GM12878 (cell line): ENCODE measurements around the gene NES. TPM values are rescaled to one million over a fixed set of nuclear protein-coding genes. Genes with fewer than 3 reads are reported as not detected.

ENCODE experiments used
- ATAC-seq: fragments of 200-7000 bp; cut with Tn5 transposase; 3 replicates; pipeline ENCODE4 v1.9.1; 2020; ENCODE audit warnings: mild to moderate bottlenecking, moderate library complexity
- BruUV-seq: library from RNA; stranded (reverse); fragments of 400-500 nt; replicated peaks from 2 replicates; lab custom pipeline; 2021; lab: Mats Ljungman, UMichigan
- CTCF ChIA-PET: fragments of 300-600 bp; sonication (Branson Sonifier 250); formaldehyde crosslinking; extraction: SDS; loops from one replicate; lab custom pipeline; 2021; ENCODE audit warnings: inconsistent platforms; lab: Yijun Ruan, JAX
- POLR2A ChIA-PET: fragments of 350-600 bp; formaldehyde crosslinking; extraction: SDS; loops from one replicate; lab custom pipeline; 2021; ENCODE audit warnings: inconsistent platforms; lab: Charles Lee
- RAD21 ChIA-PET: fragments of 300-600 bp; sonication (Branson Sonifier 250); formaldehyde crosslinking; loops from one replicate; lab custom pipeline; 2023; ENCODE audit warnings: antibody characterized with exemption; ENCODE audit not compliant: unreplicated experiment; lab: Charles Lee
- SMC1A ChIA-PET: fragments of 300-600 bp; sonication (Branson Sonifier 250); formaldehyde crosslinking; loops from one replicate; lab custom pipeline; 2023; ENCODE audit not compliant: unreplicated experiment, uncharacterized antibody; lab: Charles Lee
- DNase-seq: peaks from one replicate; pipeline ENCODE4 v3.0.0-alpha.2; 2011; ENCODE audit warnings: low read depth, low spot score
- FAIRE-seq: peaks from 3 replicates; lab custom pipeline; 2011; peaks lifted over from hg19 to GRCh38; lab: Jason Lieb, UNC
- H2AFZ ChIP-seq: 2 replicates; pipeline ENCODE4 v1.6.0; 2011; ENCODE audit warnings: low read depth, low read length, control low read depth; ENCODE audit not compliant: control insufficient read depth
- H3K27ac ChIP-seq: 2 replicates; pipeline ENCODE4 v1.5.1; 2011; ENCODE audit warnings: control low read depth; ENCODE audit not compliant: control insufficient read depth, insufficient read depth
- H3K27me3 ChIP-seq, 2 experiments: replicated peaks in 1 of 2; 2 replicates each; pipeline versions ENCODE4 v1.6.0 to v1.6.1; 2011; ENCODE audit warnings: low read length in 1 of 2; ENCODE audit not compliant: control insufficient read depth in 2 of 2, insufficient read depth in 2 of 2
- H3K36me3 ChIP-seq, 2 experiments: 2 replicates each; pipeline ENCODE4 v1.5.1; 2011; ENCODE audit warnings: low read length in 1 of 2; ENCODE audit not compliant: control insufficient read depth in 2 of 2, insufficient read depth in 2 of 2
- H3K4me1 ChIP-seq: 2 replicates; pipeline ENCODE4 v1.6.1; 2011; ENCODE audit warnings: mild to moderate bottlenecking, low read length, moderate library complexity, mixed read lengths; ENCODE audit not compliant: control insufficient read depth, insufficient read depth
- H3K4me2 ChIP-seq: 2 replicates; pipeline ENCODE4 v1.6.0; 2011; ENCODE audit warnings: control low read depth; ENCODE audit not compliant: control insufficient read depth, insufficient read depth
- H3K4me3 ChIP-seq: fragments of 200-600 bp; sonication (generic); 2 replicates; pipeline ENCODE4 v1.5.1; 2016
- H3K79me2 ChIP-seq: 2 replicates; pipeline ENCODE4 v1.6.0; 2011; ENCODE audit warnings: low read length; ENCODE audit not compliant: control insufficient read depth, insufficient read depth
- H3K9ac ChIP-seq: 2 replicates; pipeline ENCODE4 v1.8.0; 2011; ENCODE audit warnings: low read length, control low read depth, mixed read lengths; ENCODE audit not compliant: control insufficient read depth, insufficient read depth
- H3K9me3 ChIP-seq: replicated peaks from 3 replicates; pipeline ENCODE4 v1.5.1; 2011; ENCODE audit warnings: mild to moderate bottlenecking, low read length; ENCODE audit not compliant: control insufficient read depth, insufficient read depth
- H4K20me1 ChIP-seq: 2 replicates; pipeline ENCODE4 v1.6.0; 2011; ENCODE audit not compliant: control insufficient read depth, insufficient read depth
- CREB1 ChIP-seq: IDR thresholded peaks from 2 replicates; pipeline ENCODE4 v1.6.1; 2012; ENCODE audit warnings: low read depth, mild to moderate bottlenecking, inconsistent platforms
- EP300 ChIP-seq, 2 experiments: fragments of 150-350 bp in 1 of 2; IDR thresholded peaks; 2 replicates each; pipeline ENCODE4 v1.6.1; 2011 to 2012; ENCODE audit warnings: low read depth in 2 of 2, low read length in 2 of 2, borderline replicate concordance in 1 of 2, improper control_type of control experiment in 1 of 2, inconsistent platforms in 1 of 2; ENCODE audit not compliant: control insufficient read depth in 1 of 2
- HDAC6 ChIP-seq: fragments of 200-600 bp; sonication (generic); IDR thresholded peaks from one replicate; pipeline ENCODE4 v1.8.0; 2017; ENCODE audit warnings: antibody characterized with exemption; ENCODE audit not compliant: unreplicated experiment
- IKZF1 ChIP-seq: fragments of 450-650 bp; conservative IDR thresholded peaks from 2 replicates; pipeline ENCODE4 v1.6.1; 2017; ENCODE audit warnings: antibody characterized with exemption, mild to moderate bottlenecking
- JUND ChIP-seq: IDR thresholded peaks from 2 replicates; pipeline ENCODE4 v1.6.1; 2012; ENCODE audit warnings: low read depth, mild to moderate bottlenecking, low read length, improper control_type of control experiment, moderate library complexity
- NFXL1 ChIP-seq: fragments of 450-650 bp; IDR thresholded peaks from 2 replicates; pipeline ENCODE4 v1.6.1; 2017; ENCODE audit warnings: antibody characterized with exemption, mild to moderate bottlenecking, borderline replicate concordance
- NR2F1 ChIP-seq: fragments of 450-650 bp; conservative IDR thresholded peaks from 2 replicates; pipeline ENCODE4 v1.6.1; 2017; ENCODE audit warnings: mild to moderate bottlenecking
- RB1 ChIP-seq: fragments of 450-650 bp; formaldehyde crosslinking; IDR thresholded peaks from 2 replicates; pipeline ENCODE4 v1.6.1; 2017; ENCODE audit warnings: mild to moderate bottlenecking, borderline replicate concordance
- RCOR1 ChIP-seq: conservative IDR thresholded peaks from 2 replicates; pipeline ENCODE4 v1.6.1; 2012; ENCODE audit warnings: low read depth, low read length, improper control_type of control experiment
- SMC3 ChIP-seq: IDR thresholded peaks from 2 replicates; pipeline ENCODE4 v1.6.1; 2011; ENCODE audit warnings: low read length, improper control_type of control experiment, borderline replicate concordance
- TAF1 ChIP-seq: IDR thresholded peaks from 2 replicates; pipeline ENCODE4 v1.6.1; 2011; ENCODE audit warnings: mild to moderate bottlenecking, low read depth, low read length, borderline replicate concordance
- ZBED1 ChIP-seq: IDR thresholded peaks from 2 replicates; pipeline ENCODE4 v1.6.1; 2016; ENCODE audit warnings: borderline replicate concordance
- ZNF207 ChIP-seq: fragments of 450-650 bp; IDR thresholded peaks from 2 replicates; pipeline ENCODE4 v1.6.1; 2014; ENCODE audit warnings: antibody characterized with exemption, mild to moderate bottlenecking, borderline replicate concordance
- ZNF622 ChIP-seq: fragments of 450-650 bp; IDR thresholded peaks from 2 replicates; pipeline ENCODE4 v1.6.1; 2017; ENCODE audit warnings: mild to moderate bottlenecking, inconsistent platforms
- WGBS: methylation state at CpG from one replicate; pipeline ENCODE4 v1.1.6; 2016; ENCODE audit warnings: low lambda C conversion rate; ENCODE audit not compliant: insufficient replicate concordance, insufficient coverage; ENCODE audit errors: missing lambda C conversion rate; 5-methylcytosine and 5-hydroxymethylcytosine counted together
- in situ Hi-C: fragments of 300-500 bp; cut with MboI; formaldehyde crosslinking; loops from 9 replicates; pipeline ENCODE4 v1.14.3; 2018; ENCODE audit warnings: mixed read lengths
- intact Hi-C: fragments of 100-400 bp; cut with micrococcal nuclease; formaldehyde crosslinking; loops from one replicate; pipeline ENCODE4 v1.14.2; 2022; ENCODE audit not compliant: unreplicated experiment
- polyA plus RNA-seq, 11 experiments: library from polyadenylated mRNA; depleted of rRNA in 4 of 11; unstranded in 6 of 11; stranded (reverse) in 5 of 11; fragments of >200 nt; fragmentation: Nextera tagmentation in 4 of 11; fragmentation: Illumina TruSeq in 1 of 11; extraction: Ambion mirVana in 4 of 11; extraction: Trizol in 1 of 11; gene quantifications; 1 replicate in 1 of 11; 2 replicates in 10 of 11; pipeline versions ENCODE4 v1.2.1 to v1.2.3, GENCODE V29; 2011 to 2016; ENCODE audit warnings: inconsistent platforms in 2 of 11, missing spikeins in 2 of 11, low read depth in 1 of 11
- total RNA-seq, 4 experiments: library from RNA; depleted of rRNA in 3 of 4; stranded (reverse); fragments of >200 nt in 3 of 4; fragmentation: Illumina TruSeq in 1 of 4; extraction: Trizol in 1 of 4; gene quantifications; 2 replicates each; pipeline versions ENCODE4 v1.2.1 to v1.2.3, GENCODE V29; 2013 to 2021
- TF ChIP-seq, protein P1 (sequence below): fragments of 450-650 bp; IDR thresholded peaks from 2 replicates; pipeline ENCODE4 v1.6.1; 2016; ENCODE audit warnings: mild to moderate bottlenecking, moderate library complexity, borderline replicate concordance
- TF ChIP-seq, protein P2 (sequence below): IDR thresholded peaks from 2 replicates; pipeline ENCODE4 v1.6.1; 2011; ENCODE audit warnings: low read depth, low read length, improper control_type of control experiment, borderline replicate concordance
- TF ChIP-seq, protein P3 (sequence below): IDR thresholded peaks from 2 replicates; pipeline ENCODE4 v1.6.1; 2011; ENCODE audit warnings: low read depth, mild to moderate bottlenecking, low read length, moderate library complexity, borderline replicate concordance; ENCODE audit errors: extremely low read depth
- TF ChIP-seq, protein P4 (sequence below): fragments of 450-650 bp; IDR thresholded peaks from 2 replicates; pipeline ENCODE4 v1.6.1; 2017; ENCODE audit warnings: mild to moderate bottlenecking, low read depth, inconsistent platforms; ENCODE audit not compliant: poor library complexity, severe bottlenecking

The NES gene
- total and polyA plus RNA-seq, 10 of the 15 experiments (the other 5 are each of a cell fraction or from before 2014, with no cell fraction given), result under 0.01 to 0.15 (median 0.02) TPM; not detected in 4

DNA sequence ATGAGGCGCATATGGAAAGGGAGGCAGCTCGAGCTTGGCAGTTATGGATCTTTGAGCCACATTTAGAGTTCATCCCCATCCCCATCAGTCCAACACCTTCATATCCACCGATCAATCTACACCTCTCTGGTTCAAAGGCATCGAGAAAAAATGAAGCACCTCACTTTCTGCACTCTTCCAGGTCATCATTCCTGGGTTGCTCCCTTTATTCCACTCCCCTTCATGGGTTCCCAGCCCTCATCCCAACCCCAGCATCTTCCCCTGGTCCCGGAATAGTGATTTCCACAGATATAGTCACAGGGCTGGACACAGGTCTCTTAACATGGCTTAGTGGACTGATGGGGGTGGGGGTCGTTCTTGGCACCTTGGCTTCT, 57.6 kb downstream of the NES start:
- Histone ChIP-seq H3K4me3 (no peak overlapping the region), H3K36me3 (no peaks in the 10 kb centered on the region), H3K79me2 (no peaks in the 10 kb centered on the region), H3K27ac (no peak overlapping the region), H3K4me2 (no peak overlapping the region), H2AFZ (no peak overlapping the region), H4K20me1 (no peaks in the 10 kb centered on the region), H3K9me3 (no peaks in the 10 kb centered on the region), H3K27me3 (peaks cover 10 to 15% of the 10 kb centered on the region in 2 experiments), H3K4me1 (no peaks in the 10 kb centered on the region; the same call in 1 of the 2 replicates), H3K9ac (no peak overlapping the region)
- 2% methylated on average over 6 of the region's 6 CpGs for WGBS
- no TSS peak for BruUV-seq
- no peak for DNase-seq
- CTCF ChIA-PET, result interaction anchor here (1.1 to 3.0 kb wide), 15 partner anchors 8 to 241 kb away, joined by 3 to 16 read pairs (median 5); partner anchors contain the start of genes CRABP2 and NTRK1
- SMC1A ChIA-PET, result interaction anchor here (0.8 to 1.3 kb wide), 2 partner anchors 45 to 65 kb away, joined by 3 to 4 read pairs; no protein-coding TSS in a partner anchor
- intact Hi-C loops (no loop called here), in situ Hi-C loops (no loop called here)
- FAIRE-seq, result no peak
- POLR2A ChIA-PET, result no interaction called here
- ATAC-seq, result no peak
- RAD21 ChIA-PET, result interaction anchor here (1.1 to 1.2 kb wide), 2 partner anchors 39 to 106 kb away, joined by 3 read pairs; no protein-coding TSS in a partner anchor
- no peak for TF ChIP-seq ZNF622
- TF ChIP-seq HDAC6, result no peak
- TF ChIP-seq TAF1, result no peak
- TF ChIP-seq EP300 (IDR thresholded peaks at IDR 0.05; ENCODE audit: borderline replicate concordance in 1 of 2, control insufficient read depth in 1 of 2, low read depth in 2 of 2, low read length in 2 of 2), result no peak
- TF ChIP-seq CREB1, result no peak
- TF ChIP-seq NFXL1, result no peak
- no peak for TF ChIP-seq RB1
- TF ChIP-seq, protein P1, sequence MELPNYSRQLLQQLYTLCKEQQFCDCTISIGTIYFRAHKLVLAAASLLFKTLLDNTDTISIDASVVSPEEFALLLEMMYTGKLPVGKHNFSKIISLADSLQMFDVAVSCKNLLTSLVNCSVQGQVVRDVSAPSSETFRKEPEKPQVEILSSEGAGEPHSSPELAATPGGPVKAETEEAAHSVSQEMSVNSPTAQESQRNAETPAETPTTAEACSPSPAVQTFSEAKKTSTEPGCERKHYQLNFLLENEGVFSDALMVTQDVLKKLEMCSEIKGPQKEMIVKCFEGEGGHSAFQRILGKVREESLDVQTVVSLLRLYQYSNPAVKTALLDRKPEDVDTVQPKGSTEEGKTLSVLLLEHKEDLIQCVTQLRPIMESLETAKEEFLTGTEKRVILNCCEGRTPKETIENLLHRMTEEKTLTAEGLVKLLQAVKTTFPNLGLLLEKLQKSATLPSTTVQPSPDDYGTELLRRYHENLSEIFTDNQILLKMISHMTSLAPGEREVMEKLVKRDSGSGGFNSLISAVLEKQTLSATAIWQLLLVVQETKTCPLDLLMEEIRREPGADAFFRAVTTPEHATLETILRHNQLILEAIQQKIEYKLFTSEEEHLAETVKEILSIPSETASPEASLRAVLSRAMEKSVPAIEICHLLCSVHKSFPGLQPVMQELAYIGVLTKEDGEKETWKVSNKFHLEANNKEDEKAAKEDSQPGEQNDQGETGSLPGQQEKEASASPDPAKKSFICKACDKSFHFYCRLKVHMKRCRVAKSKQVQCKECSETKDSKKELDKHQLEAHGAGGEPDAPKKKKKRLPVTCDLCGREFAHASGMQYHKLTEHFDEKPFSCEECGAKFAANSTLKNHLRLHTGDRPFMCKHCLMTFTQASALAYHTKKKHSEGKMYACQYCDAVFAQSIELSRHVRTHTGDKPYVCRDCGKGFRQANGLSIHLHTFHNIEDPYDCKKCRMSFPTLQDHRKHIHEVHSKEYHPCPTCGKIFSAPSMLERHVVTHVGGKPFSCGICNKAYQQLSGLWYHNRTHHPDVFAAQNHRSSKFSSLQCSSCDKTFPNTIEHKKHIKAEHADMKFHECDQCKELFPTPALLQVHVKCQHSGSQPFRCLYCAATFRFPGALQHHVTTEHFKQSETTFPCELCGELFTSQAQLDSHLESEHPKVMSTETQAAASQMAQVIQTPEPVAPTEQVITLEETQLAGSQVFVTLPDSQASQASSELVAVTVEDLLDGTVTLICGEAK, result no peak
- TF ChIP-seq SMC3, result no peak
- TF ChIP-seq, protein P2, sequence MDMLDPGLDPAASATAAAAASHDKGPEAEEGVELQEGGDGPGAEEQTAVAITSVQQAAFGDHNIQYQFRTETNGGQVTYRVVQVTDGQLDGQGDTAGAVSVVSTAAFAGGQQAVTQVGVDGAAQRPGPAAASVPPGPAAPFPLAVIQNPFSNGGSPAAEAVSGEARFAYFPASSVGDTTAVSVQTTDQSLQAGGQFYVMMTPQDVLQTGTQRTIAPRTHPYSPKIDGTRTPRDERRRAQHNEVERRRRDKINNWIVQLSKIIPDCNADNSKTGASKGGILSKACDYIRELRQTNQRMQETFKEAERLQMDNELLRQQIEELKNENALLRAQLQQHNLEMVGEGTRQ, result no peak
- no peak for TF ChIP-seq NR2F1
- TF ChIP-seq, protein P3, sequence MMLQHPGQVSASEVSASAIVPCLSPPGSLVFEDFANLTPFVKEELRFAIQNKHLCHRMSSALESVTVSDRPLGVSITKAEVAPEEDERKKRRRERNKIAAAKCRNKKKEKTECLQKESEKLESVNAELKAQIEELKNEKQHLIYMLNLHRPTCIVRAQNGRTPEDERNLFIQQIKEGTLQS, result no peak
- no peak for TF ChIP-seq ZBED1
- TF ChIP-seq RCOR1, result no peak
- TF ChIP-seq ZNF207, result no peak
- TF ChIP-seq JUND, result no peak
- TF ChIP-seq IKZF1, result no peak
- TF ChIP-seq, protein P4, sequence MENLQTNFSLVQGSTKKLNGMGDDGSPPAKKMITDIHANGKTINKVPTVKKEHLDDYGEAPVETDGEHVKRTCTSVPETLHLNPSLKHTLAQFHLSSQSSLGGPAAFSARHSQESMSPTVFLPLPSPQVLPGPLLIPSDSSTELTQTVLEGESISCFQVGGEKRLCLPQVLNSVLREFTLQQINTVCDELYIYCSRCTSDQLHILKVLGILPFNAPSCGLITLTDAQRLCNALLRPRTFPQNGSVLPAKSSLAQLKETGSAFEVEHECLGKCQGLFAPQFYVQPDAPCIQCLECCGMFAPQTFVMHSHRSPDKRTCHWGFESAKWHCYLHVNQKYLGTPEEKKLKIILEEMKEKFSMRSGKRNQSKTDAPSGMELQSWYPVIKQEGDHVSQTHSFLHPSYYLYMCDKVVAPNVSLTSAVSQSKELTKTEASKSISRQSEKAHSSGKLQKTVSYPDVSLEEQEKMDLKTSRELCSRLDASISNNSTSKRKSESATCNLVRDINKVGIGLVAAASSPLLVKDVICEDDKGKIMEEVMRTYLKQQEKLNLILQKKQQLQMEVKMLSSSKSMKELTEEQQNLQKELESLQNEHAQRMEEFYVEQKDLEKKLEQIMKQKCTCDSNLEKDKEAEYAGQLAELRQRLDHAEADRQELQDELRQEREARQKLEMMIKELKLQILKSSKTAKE, result no peak
